ENCODE data around the gene TMCO2.

TMCO2 gene

DNA sequence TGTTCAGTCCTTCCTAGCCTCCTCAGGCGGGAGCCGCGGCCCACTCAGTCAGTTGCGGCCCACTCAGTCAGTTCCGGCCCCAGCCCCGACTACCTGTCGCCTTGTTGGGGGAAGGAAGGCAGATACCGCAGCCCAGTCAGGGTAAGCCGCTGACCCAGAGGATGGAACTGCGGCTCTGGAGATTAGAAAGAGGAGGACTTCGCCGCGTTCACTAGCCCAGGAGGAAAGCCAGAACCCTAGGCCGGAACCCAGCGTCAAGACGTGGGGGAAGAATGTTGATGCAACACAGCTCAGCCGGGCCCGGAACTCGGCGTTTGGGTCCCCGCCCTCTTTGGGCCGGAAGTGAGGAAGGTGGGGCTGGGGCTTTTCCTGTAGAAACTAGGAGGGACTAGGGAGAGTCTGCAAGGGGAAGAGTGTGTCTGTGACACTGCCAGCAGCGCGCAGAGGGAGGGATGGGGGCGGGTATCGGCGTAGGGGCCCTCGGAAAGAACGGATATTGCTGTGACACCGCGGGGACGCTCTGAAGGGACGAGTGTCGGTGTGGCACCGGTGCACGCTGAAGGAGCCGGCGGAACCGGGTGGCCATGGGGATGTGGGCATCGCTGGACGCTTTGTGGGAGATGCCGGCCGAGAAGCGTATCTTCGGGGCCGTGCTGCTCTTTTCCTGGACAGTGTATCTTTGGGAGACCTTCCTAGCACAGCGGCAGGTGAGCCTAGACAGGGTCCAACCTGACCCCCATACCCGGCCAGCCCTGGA lies 10.1 kb downstream of the TMCO2 start, which contains the start of gene ZMPSTE24:
ZMPSTE24 (plus strand) TSS at position 549 of the 757 bp plus-strand sequence; CDS start at position 585, 36 bp downstream.
- peak; percentile 98 for DNase-seq (ENCODE audit: low spot score)

DNA sequence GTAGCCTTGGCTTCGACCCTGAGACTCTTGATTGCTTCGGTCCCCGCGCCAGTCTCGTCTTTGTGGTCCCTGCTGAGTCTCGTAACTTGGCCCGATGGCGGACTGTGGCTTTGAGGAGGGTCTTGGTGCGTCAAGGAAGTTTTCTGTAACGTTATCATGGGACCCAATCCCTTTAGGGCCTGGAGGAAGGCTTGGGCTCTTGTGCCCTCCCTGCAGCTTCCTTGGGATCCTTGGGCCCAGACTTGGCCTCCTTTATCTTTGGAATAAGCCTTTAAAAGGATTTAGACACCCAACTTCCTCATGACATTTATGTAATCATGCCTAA lies 10.7 kb downstream of the TMCO2 start:
- DNase-seq (ENCODE audit: low spot score): no peak

DNA sequence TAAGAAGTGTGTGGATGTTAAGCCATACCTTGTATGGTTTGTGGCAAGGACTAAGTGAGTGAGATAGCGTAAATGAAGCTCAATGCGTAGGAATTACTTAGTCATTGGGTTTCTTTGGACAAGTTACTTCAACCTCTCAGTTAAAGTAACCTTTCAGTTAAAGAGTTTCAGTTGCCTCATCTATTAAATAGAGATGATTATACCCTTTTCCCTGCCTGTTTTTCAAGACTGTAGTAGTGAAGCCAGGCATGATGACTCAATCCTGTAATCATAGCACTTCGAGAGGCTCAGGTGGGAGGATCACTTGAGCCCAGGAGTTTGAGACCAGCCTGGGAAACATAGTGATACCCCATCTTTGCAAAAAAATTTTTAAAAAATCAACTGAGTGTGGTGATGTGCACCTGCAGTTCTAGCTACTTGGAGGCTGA lies 16.6 kb downstream of the TMCO2 start:
- DNase-seq (ENCODE audit: low spot score): no peak

DNA sequence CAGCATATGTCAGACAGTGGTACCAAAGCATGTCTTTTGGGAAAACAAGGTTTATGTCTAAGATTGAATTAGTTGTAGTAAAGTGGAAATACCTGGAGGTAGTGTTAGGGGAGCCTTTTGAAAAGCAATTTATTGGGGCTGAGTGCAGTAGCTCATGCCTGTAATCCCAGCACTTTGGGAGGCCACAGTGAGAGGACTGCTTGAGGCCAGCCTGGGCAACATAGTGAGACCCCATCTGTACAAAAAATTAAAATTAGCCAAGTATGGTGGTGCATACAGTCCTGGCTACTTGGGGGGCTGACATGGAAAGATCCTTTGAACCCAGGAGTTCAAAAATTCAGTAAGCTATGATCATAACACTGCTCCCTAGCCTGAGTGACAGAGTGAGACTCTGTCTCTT lies 17.6 kb downstream of the TMCO2 start:
- no peak for DNase-seq (ENCODE audit: low spot score)

DNA sequence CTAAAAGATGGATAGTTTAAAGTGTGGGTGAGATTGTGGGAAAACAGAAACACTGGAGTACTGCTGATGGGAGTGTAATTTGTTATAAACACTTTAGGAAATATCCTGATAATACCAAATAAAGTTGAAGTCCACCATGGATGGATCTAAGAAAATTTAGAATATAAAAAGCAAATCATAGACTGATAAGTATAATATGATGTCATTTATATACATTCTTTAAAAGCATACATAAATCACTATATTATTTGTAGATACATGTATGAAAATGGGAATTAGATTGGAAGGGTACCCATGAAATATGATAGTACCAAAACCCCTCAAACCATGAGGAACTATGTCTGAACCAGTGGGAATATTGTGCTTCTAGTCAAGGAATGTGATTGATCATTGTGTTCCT lies 18.2 kb downstream of the TMCO2 start:
- no peak for DNase-seq (ENCODE audit: low spot score)

DNA sequence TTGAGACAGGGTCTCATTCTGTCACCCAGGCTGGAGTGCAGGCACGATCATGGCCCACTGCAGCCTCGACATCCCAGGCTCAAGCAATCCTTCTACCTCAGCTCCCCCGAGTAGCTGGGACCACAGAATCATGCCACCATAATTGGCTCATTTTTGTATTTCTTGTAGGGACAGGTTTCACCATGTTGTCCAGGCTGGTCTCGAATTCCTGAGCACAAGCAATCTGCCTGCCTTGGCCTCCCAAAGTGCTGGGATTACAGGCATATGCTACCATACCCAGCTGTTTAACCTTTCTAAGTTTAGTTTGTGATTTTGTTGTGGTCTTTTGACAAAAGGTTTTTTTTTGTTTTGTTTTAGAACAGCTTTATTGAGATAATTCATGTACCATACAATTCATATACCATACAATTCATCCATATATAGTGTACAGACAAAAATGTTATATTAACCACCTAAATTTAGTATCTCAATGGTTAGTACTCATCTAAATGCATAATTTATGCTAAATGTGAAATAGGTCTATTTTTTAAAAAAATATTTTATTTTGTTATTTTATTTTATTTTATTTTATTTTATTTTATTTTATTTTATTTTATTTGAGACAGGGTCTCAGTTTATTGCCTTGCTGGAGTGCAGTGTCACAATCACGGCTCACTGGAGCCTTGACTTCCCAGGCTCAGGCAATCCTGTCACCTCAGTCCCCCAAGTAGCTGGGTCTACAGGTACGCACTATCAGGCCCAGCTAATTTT lies 19.2 kb downstream of the TMCO2 start:
- DNase-seq (ENCODE audit: low spot score): no peak

DNA sequence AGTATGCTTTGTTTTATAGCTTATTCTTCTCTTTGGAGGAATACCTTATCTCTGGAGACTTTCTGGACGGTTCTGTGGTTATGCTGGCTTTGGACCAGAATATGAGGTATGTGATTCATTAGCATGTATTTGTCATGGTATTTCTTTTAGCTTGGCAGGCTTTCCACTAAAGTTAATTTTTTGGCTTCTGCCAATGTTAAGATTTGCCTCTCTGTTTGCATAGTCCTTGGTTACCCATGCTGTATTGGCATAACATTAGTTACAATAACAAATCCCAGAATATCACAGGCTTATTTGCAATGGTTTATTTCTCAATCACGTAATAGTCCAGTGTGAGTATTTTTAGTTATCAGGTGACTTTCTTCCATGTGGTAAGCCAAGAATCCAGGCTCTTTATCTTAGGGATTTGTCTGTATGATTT lies 20.0 kb downstream of the TMCO2 start:
- no peak for DNase-seq (ENCODE audit: low spot score)

DNA sequence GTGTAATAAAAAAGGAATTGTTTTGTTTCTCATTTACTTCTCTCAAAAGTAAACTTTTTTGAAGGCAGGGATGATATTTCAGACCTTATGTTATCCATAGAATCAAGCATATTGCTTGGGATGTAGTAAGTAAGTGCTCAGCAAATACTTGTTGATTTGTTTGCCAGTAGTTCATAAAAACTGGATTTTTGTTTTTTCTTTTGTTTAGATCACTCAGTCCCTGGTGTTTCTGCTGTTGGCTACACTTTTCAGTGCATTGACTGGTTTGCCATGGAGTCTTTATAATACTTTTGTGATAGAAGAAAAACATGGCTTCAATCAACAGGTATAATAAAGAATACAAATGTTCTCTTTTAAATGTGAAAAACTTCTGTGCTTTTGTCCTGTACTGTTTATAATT lies 20.5 kb downstream of the TMCO2 start:
- DNase-seq (ENCODE audit: low spot score): no peak

DNA sequence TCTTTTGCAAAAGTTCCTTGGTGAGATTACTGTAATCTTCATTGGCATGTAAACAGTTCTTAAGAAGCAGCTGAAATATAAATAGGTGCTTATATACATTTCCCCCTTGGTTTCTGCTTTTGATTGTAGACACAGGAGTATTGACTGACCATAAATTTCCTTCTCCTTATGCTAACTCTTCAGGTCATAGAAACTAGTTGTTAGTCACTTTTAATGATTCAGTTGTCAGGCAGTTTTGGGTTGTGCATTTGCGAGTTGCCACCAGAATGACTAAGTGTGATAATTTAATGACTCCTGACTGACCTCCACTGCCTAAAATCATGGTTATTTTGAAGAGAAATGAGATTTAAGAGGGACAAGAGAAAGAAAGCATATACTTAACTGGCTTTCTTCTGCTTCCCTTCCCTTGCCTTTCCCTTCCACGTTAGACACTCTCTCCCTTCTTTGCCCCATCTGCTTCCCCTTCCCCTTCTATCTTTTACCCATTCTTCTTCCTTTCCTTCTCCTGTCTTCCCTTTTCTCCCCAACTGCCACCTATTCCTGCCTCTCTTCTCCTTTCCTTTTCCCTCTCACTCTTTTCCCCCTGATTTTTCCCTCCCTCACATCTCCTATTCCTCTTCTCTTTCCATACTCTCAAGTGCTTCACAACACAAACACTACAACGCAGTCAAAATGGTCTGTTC lies 22.6 kb downstream of the TMCO2 start:
- DNase-seq (ENCODE audit: low spot score): no peak

DNA sequence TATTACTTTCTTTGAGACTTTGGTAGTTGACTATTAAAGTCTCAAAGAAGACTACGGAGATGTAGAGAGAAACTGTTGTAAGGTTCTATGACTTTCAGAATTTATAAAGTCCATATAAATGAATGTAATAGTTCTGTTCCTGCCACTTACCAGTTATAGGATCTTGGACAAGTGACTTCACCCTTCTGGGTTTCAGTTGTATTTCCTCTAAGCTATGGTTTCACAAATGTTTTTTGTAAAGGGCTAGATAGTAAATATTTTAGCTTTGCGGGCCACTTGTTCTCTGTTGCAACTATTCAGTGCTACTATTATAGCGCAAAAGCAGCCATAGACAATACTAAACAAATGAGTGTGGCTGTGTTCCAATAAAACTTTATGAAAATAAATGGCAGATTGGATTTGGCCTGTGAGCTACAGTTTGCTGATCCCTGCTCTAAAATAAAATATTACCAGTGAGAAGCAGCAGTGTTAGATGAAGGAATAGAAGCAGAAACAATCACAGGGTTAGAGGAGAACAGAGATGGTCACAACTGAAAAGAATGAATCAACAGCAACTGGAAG lies 25.0 kb downstream of the TMCO2 start:
- DNase-seq (ENCODE audit: low spot score): no peak

DNA sequence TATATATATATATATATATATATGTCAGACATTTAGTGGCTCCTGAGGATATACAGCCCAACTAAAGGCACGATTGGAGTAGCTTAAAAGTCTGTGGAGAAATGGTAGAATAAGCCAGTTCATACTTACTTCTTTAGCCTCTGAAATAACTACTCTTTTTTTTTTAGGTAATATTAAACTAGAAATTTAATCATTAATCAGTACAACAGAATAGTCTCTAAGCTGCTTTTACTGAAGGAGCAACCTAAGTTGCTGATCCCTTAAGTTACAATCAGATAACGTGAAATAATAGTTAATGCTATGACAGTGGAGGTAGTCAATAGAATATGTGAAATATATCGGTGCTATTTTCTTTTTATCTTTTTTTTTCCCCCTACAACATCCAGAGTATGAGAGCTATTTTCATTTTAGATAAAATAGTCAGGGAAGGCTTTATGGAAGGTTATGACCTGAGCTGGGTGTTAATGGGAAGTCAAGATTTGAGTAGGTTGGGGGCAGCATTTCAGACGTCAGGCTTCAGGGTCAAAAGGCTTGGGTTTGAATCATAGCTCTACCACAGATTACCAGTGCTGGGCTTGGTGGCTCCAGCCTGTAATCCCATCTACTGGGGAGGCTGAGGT lies 25.9 kb downstream of the TMCO2 start:
- no peak for DNase-seq (ENCODE audit: low spot score)

DNA sequence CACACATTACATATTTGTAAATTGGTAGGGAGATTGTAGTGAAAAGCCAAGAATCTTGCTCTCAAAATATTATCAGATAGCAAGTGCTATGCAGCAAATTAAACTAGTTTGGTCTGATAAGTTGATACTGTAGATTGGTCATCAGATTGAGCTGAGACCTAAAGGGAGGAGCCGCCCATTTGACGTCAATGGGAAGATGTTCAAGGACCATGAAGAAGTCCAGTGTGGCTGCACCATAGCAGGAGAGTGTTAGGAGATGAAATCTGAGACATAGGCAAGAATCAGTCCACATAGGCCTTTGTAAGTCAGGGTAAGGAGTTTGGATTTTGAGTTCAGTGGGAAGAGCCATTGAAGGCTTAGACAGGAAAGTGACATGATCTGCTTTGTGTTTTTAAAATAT lies 26.6 kb downstream of the TMCO2 start:
- no peak for DNase-seq (ENCODE audit: low spot score)

DNA sequence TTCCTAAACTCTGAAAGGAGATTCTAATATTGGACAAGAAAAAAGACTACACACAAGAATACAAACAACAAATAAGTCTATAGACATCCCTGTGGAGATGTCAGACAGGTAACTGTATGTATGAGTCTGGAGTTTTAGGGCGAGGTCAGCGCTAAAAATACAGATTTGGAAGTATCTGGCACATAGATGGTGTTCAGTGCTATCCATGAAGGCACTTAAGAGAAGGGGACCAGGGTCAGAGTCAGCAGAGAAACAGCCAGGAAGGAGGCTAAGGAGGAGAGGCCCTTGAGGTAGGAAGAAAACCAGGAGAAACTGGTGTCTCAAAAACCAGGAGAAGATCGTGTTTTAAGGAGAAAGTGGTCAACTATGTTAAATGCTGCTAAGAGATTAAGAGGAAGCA lies 28.4 kb downstream of the TMCO2 start:
- no peak for DNase-seq (ENCODE audit: low spot score)

DNA sequence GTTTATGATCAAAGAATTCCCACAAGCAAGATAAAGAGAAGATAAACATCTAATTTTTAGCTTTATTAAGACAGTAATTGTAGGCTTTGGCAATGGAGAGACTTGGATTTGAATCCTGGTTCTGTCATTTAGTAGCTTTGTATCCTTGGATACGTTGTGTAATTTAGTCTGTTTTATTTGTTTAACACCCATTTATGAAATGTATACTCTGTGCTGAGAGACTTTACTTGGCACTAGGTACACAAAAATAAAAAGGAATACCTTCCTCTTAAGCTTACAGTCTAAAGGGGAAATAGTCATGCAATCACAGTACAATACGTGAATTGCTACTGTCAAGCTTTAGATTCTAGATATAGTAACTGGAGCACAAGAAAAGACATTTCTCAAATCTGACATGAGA lies 34.1 kb downstream of the TMCO2 start:
- no peak for DNase-seq (ENCODE audit: low spot score)

DNA sequence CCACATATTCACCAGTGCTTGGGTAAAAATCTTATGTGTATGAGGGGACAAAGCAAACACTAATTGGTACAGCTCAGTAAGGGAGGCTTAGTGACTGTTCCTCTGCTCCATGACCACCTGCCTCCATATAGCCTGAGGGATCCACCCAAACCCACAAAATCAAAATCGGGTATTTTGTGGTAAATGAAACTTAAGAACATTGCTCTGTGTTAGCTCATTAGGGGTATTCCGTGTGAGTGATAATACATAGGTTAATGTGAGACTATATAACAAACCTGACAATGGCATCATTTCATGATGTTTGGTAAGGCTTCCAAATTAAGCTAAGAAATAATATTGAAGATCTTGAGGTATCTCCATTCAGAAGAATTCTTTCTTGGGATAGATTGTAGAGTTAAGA lies 43.6 kb downstream of the TMCO2 start:
- DNase-seq (ENCODE audit: low spot score): no peak

DNA sequence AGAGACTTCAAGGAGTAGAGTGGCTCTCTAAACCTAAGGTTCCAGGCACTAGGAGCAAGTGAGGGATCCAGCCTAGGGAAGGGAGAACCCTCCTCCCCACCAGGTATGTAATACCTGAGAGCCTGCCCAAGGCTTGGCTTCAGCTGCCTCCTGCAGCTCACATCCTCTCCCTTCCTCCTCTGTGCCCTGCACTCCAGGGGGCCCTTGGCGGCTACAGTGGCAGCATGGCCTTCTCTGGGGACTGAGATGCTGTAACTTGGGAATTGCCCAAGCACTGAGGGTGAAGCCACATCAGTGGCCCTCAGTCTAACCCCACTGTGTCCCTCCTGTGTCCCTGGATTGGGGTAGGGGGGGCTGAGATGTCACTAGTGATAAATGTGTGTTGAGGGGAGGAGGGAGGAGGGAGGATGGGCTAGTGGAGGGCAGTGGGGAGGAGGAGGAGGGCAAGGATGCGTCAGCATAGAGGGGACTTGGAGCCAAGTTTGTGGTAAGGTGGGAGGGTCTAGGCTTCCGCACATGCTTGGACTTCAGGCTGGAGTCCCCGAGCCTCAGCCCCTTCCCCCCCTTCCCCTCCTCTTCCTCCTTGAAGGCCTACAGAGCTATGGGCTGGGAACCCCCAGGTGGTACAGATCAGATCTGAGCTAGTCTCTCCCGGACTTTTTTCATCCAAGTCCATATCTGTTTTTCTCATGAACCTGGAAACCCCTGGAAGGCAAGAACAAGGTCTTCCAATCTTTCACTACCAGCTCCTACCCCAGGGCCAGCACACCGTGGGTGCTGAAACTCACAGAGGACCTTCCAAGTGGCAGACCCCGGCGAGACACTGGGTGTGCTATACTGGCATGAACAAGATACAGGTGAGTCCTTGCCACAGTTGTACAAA lies 51.9 kb downstream of the TMCO2 start:
- no peak for DNase-seq (ENCODE audit: low spot score)

DNA sequence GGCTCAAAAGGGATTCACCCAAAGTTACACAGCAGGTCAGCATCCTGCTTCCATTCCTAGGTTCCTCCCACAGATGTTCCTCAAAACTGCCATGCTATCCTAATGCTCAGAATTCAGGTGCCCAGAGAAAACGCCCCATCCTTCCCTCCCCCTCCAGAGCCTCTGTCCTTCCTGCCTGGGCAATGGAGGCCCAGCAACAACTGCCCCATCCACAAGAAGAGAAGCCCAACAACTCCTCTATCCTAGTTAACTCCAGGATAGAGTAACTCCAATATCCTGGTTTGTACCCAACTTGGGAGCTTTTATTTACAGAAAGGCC lies 52.5 kb downstream of the TMCO2 start:
- DNase-seq (ENCODE audit: low spot score): no peak

DNA sequence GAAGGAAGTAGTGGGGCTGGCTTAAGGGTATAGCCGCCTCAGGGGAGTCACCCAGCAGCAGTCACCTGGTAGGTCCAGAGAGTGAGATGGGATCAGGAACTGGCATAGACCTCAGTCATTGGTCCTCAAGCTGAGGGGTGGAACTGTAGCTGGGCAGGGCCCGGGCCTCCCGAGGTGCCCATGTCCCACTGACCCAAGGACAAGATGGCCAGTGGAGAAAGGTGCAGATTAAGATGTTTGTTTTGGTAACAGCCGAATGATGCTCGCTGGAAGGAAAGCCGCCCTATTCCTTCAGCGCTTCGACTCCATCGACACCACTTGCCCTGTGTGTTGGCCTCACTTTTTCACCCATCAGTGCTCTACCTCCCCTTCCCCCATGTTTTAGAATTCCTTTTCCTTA lies 52.9 kb downstream of the TMCO2 start:
- DNase-seq (ENCODE audit: low spot score): no peak

DNA sequence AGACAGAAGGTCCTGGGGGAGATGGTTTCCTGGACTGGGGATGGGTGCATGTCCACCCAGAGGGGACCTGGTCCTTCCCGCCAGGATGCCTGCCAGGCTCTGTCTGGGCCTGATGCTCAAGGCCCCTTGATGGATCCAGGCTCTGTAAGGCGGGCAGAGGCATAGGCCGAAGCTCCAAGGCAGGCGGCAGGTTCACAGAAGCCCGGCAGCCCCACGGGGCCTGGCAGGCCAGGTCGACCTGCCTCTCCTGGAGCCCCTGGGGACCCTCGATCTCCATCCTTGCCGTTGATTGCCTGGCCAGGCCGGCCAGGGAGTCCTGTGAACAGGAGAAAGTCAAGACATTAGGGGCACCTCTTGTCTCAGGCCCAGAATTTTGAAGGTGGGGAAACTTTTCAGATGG lies 53.3 kb downstream of the TMCO2 start:
- no peak for DNase-seq (ENCODE audit: low spot score)
